ENCODE results near the gene LGALS1. TPM values are rescaled to one million over a fixed set of nuclear protein-coding genes. Genes with fewer than 3 reads are reported as not detected.
A peak's percentile ranks its signal among the peaks of the same experiment; 100 is the strongest.

Gene LGALS1
- total RNA-seq, 1 donor, result 3,707 TPM

GRCh38 chr22:37633625-37634416, 41.6 kb upstream of the LGALS1 start:
- TF ChIP-seq CTCF (IDR thresholded peaks at IDR 0.05; ENCODE audit: insufficient read depth, low read depth, low read length), result peak; percentile 23
- peak; percentile 90 for DNase-seq (ENCODE audit: low read depth)
- H3K4me3 ChIP-seq (ENCODE audit: low read depth, low read length), result no peak overlapping the region

- H3K4me3 ChIP-seq (ENCODE audit: low read depth, low read length), result peak overlapping the region; percentile 17
- DNase-seq (ENCODE audit: low read depth), result no peak
- peak; percentile 26 for TF ChIP-seq CTCF (IDR thresholded peaks at IDR 0.05; ENCODE audit: insufficient read depth, low read depth, low read length)
These were observed 41.0 kb upstream of the LGALS1 start for GRCh38 chr22:37634417-37634924.

- no peak for DNase-seq (ENCODE audit: low read depth)
- no peak overlapping the region for H3K4me3 ChIP-seq (ENCODE audit: low read depth, low read length)
- no peak for TF ChIP-seq CTCF (IDR thresholded peaks at IDR 0.05; ENCODE audit: insufficient read depth, low read depth, low read length)
These were observed 40.3 kb upstream of the LGALS1 start for GRCh38 chr22:37635157-37635556.

- peak; percentile 95 for DNase-seq (ENCODE audit: low read depth)
- peak; percentile 53 for TF ChIP-seq CTCF (IDR thresholded peaks at IDR 0.05; ENCODE audit: insufficient read depth, low read depth, low read length)
- H3K4me3 ChIP-seq (ENCODE audit: low read depth, low read length), result no peak overlapping the region
These were observed 39.1 kb upstream of the LGALS1 start for GRCh38 chr22:37636186-37636948.

- DNase-seq (ENCODE audit: low read depth), result no peak
- TF ChIP-seq CTCF (IDR thresholded peaks at IDR 0.05; ENCODE audit: insufficient read depth, low read depth, low read length), result no peak
- H3K4me3 ChIP-seq (ENCODE audit: low read depth, low read length), result no peak overlapping the region
These were observed 38.5 kb upstream of the LGALS1 start for GRCh38 chr22:37636949-37637273.

GRCh38 chr22:37638391-37639069, 36.9 kb upstream of the LGALS1 start:
- TF ChIP-seq CTCF (IDR thresholded peaks at IDR 0.05; ENCODE audit: insufficient read depth, low read depth, low read length), result no peak
- H3K4me3 ChIP-seq (ENCODE audit: low read depth, low read length), result peak overlapping the region; percentile 72
- DNase-seq (ENCODE audit: low read depth), result no peak

Measured in fibroblast of villous mesenchyme (primary cell).